Duodenal mucosa (tissue), 2 donors: ENCODE results near the gene ZSWIM8.
"Not testable (repeated sequence)": the region's sequence is repeated elsewhere in the genome, so short reads cannot be mapped to it uniquely, and the experiment has no call there.

Experiments used
- H3K27ac ChIP-seq: one replicate; pipeline ENCODE4 v1.7.0; 2013; ENCODE audit warnings: low read depth, low read length
- H3K27me3 ChIP-seq, 2 donors: one replicate each; pipeline ENCODE4 v1.7.0; 2013; ENCODE audit warnings: low read length in 2 of 2, control low read depth in 1 of 2; ENCODE audit not compliant: insufficient read depth in 2 of 2, control insufficient read depth in 1 of 2
- H3K36me3 ChIP-seq, 2 donors: one replicate each; pipeline ENCODE4 v1.7.0; 2013; ENCODE audit warnings: low read length in 2 of 2, control low read depth in 1 of 2; ENCODE audit not compliant: insufficient read depth in 2 of 2, control insufficient read depth in 1 of 2
- H3K4me1 ChIP-seq, 2 donors: one replicate each; pipeline ENCODE4 v1.7.0; 2013; ENCODE audit warnings: low read length in 2 of 2, control low read depth in 1 of 2; ENCODE audit not compliant: insufficient read depth in 2 of 2, control insufficient read depth in 1 of 2
- H3K4me3 ChIP-seq, 2 donors: one replicate each; pipeline ENCODE4 v1.7.0; 2013; ENCODE audit warnings: low read length in 2 of 2, low read depth in 1 of 2
- H3K9ac ChIP-seq, 2 donors: one replicate each; pipeline ENCODE4 v1.7.0; 2013; ENCODE audit warnings: low read length in 2 of 2, low read depth in 1 of 2
- H3K9me3 ChIP-seq, 2 donors: one replicate each; pipeline ENCODE4 v1.7.0; 2013; ENCODE audit warnings: low read length in 2 of 2, control low read depth in 1 of 2; ENCODE audit not compliant: control insufficient read depth in 1 of 2

ZSWIM8 gene

DNA sequence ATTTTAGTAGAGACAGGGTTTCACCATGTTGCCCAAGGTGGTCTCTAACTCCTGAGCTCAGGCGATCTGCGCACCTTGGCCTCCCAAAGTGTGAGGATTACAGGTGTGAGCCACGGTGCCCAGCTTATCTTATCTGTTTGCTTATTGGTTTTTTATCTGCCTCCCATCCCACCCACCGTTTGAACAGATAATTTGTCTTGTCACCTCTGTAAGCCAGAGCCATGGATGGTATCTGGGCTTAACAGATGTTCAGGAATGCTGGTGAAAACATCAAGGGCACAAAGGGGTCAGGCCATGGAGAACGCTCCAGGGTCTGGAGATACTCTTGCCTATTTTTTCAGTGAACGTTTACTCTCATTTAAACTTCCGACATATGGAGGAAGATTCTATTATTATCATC is 38.0 kb downstream of the ZSWIM8 start:
- H3K36me3 ChIP-seq, result peaks cover 42 to 76% of the 10 kb centered on the region in 2 donors
- H3K4me1 ChIP-seq, result peaks cover 13 to 15% of the 10 kb centered on the region in 2 donors
- no peaks in the 10 kb centered on the region for H3K9me3 ChIP-seq
- H3K27me3 ChIP-seq, result no peaks in the 10 kb centered on the region
- no peak overlapping the region for H3K9ac ChIP-seq
- H3K4me3 ChIP-seq, result no peak overlapping the region
- H3K27ac ChIP-seq, result no peak overlapping the region

DNA sequence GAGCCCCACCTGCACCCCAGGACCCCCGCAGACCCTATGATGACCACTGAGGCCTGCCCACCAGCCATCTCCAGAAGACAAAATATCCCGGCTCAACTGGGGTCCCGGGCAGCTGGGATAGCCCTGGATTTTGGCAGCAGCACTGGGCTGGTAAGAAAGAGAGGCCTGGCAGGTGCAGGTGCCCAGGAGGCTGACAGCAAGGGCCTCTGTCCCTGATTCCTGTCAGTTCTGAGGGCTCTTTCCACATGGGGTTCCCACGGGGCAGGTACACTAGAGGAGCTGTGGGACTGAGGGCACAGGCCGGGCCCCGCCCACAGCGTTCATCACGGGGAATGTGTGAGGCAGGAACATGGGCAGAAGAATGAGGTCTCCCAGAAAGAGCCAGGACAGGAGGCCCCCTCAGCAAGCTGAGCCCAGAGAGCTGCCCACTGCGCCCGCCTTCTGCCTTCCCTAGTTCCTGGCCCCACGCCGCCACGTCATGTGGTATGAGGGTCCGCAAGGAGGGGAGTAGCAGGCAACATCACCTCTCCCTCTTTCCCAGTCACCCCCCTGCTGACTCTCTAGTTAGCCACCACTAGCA is 38.8 kb downstream of the ZSWIM8 start:
- peaks cover 47 to 72% of the 10 kb centered on the region in 2 donors for H3K36me3 ChIP-seq
- no peaks in the 10 kb centered on the region for H3K27me3 ChIP-seq
- no peak overlapping the region for H3K4me3 ChIP-seq
- H3K9ac ChIP-seq, result no peak overlapping the region
- H3K9me3 ChIP-seq, result no peaks in the 10 kb centered on the region
- H3K27ac ChIP-seq, result no peak overlapping the region
- peaks cover 10% of the 10 kb centered on the region in 2 donors for H3K4me1 ChIP-seq

DNA sequence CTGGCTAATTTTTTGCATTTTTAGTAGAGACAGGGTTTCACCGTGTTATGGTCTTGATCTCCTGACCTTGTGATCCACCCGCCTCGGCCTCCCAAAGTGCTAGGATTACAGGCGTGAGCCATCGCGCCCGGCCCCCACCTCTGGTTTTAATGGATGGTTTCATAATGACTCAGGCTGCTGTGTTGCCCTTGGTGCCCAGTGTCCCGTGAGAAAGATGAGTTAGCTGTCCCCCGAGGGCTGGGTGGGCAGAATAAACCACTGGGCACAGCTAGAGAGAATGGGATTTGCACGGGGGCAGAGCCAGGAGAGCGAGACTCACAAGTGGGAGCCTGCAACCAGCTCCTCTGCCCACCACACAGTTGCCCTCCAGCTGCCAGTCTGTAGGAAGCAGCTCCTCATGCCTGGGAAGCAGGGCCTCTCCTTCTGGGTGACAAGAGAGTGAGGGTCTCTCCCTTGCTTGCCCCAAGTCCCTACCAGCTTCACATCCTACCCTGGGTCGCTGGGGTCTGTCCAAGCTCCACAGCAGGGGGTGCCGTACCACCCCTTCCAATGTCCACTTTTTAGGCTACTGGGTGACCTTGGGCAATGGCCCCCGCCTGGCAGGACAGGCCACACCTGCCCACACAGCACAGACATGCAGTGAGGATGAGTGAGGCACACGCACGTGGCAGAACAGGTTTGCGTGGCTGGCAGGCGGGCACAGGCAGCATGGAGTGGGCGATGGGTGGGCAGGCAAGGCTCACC is 42.1 kb downstream of the ZSWIM8 start:
- Histone ChIP-seq H3K27me3 (no peaks in the 10 kb centered on the region), H3K4me3 (no peak overlapping the region), H3K9me3 (no peaks in the 10 kb centered on the region), H3K9ac (no peak overlapping the region), H3K27ac (no peak overlapping the region), H3K36me3 (peaks cover 37 to 58% of the 10 kb centered on the region in 2 donors), H3K4me1 (no peaks in the 10 kb centered on the region)

DNA sequence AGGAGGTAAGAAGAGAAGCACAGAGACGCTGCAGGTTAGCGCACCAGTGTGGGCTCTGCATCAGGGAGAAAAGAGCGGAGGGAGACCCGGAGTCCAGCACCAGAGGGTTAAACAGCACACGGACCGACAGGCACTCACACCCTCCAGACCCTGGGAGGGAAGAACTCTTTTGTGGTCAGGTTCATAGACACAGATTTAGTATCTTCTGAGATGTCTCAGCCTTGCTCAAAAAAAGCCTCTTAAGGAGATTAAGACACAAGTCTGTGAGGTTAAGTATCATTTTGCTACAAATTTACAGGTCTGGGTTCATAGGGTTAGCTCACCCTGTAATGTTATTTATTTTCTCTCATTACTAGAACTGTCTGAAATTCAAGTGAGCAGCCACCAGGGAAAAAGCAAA is 42.8 kb downstream of the ZSWIM8 start:
- Histone ChIP-seq H3K27ac (no peak overlapping the region), H3K4me1 (no peaks in the 10 kb centered on the region), H3K27me3 (no peaks in the 10 kb centered on the region), H3K9ac (no peak overlapping the region), H3K4me3 (no peak overlapping the region), H3K9me3 (no peaks in the 10 kb centered on the region), H3K36me3 (peaks cover 37 to 56% of the 10 kb centered on the region in 2 donors)

DNA sequence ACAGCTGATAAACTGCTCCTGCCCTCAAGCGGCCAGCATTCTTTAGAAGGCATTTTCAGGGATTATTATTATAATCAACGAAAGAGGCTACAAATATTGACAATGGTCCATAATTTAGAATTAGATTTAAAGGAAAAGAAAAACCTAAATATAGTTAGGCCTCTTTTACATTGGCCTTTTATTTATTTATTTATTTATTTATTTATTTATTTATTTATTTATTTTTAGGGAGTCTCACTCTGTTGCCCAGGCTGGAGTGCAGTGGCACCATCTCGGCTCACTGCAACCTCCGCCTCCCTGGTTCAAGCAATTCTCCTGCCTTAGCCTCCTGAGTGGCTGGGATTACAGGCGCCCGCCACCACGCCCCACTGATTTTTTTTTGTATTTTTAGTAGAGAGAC is 43.7 kb downstream of the ZSWIM8 start:
- H3K27ac ChIP-seq, H3K4me1 ChIP-seq, H3K4me3 ChIP-seq, H3K9me3 ChIP-seq, H3K27me3 ChIP-seq, H3K9ac ChIP-seq: not testable (repeated sequence)
- peaks cover 29 to 48% of the 10 kb centered on the region in 2 donors for H3K36me3 ChIP-seq

DNA sequence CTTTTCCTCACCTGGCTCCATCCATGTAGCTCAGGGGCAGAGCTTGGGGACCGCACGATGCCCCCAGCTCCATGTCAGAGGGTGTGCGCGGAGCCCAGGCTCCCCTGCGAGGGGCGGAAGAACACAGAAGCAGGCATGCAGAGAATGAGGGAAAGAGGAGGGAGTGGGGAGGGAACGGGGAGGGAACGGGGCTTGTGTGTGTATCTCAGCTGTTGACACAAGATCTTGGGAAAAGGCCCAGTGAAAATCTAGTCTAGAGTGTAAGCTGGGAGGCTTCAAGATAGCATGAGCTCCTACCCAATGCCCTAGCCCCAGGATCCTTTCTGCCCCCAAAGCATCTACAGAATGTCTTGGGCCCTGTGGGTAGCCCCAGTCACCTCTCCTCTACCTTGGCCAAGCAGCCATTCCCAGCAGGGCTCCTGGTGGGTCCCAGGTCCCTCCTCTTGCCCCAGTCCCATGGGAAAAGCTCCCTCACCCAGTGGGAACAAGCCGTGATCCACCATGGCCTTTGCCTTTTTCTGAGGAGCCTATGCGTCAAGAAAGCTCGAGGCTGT is 51.1 kb downstream of the ZSWIM8 start:
- Histone ChIP-seq H3K4me1 (no peaks in the 10 kb centered on the region), H3K9me3 (no peaks in the 10 kb centered on the region), H3K27me3 (no peaks in the 10 kb centered on the region), H3K36me3 (peaks cover 43 to 65% of the 10 kb centered on the region in 2 donors), H3K9ac (no peak overlapping the region), H3K27ac (no peak overlapping the region), H3K4me3 (no peak overlapping the region)

DNA sequence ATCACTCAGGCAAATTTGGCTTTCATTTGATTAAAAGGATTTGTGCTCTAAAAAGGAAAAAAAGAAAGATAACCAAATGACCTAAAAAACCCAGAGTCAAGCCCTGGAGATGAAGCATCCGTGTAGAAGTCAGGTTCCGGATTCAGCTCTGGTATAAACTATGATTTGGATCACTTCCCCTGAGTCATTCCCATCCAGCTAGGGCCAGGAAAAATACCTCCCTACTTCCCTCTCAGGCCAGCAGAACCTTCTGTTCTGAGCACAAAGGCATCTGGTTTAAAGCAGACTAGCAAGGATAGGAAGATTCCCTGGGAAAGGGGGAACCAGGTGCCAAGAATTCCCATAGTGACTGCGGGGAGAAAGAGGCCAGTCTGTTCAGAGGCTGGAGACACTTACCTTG is 51.7 kb downstream of the ZSWIM8 start:
- Histone ChIP-seq H3K27ac (no peak overlapping the region), H3K27me3 (no peaks in the 10 kb centered on the region), H3K9ac (no peak overlapping the region), H3K4me3 (no peak overlapping the region), H3K4me1 (no peaks in the 10 kb centered on the region), H3K9me3 (no peaks in the 10 kb centered on the region), H3K36me3 (peaks cover 48 to 70% of the 10 kb centered on the region in 2 donors)

DNA sequence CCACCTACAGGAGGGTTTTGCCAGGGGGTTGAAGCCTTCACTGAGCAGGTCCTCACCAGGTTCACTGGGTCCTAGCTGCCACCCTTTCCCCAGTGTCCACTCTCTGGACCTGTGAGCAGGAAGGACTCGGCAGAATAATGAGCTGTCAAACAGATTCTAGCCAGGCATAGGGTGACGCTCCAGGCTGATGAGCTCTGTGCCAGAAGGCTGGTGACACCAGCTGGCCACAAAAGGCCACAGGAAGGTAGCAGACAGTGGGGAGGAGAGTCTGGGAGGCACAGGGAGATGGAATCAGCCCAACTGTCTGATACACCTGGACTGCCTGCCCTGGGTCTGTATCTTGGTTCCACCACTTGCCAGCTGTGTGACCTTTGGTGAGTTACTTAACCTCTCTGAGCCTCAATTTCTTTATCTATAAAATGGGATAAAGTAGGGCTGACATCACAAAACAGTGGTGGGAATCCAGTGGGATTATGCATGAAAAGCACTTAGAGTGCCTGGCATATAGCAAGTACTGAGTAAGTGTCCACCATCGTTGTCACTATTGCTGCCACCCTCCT is 52.7 kb downstream of the ZSWIM8 start:
- Histone ChIP-seq H3K27ac (no peak overlapping the region), H3K4me1 (no peaks in the 10 kb centered on the region), H3K27me3 (no peaks in the 10 kb centered on the region), H3K9ac (no peak overlapping the region), H3K4me3 (no peak overlapping the region), H3K9me3 (no peaks in the 10 kb centered on the region), H3K36me3 (peaks cover 58 to 81% of the 10 kb centered on the region in 2 donors)

DNA sequence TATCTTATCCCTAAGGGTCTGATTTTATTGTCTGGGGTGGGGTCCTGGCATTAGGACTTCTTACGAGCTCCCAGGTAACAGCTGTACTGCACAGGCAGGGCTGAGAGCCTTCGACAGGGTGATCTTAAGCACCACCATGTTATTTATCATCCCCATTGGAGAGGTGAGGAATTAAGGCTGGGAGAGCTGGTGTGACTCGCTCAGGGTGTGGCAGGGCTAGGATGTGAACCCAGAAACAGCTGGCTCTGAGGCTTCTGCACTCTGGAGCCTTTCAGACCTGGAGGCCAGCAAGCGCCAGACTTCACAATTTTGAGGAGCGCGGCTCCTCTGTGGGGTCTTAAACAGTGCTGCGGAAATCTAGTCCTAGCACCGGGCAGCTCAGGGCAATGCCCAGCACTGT is 53.4 kb downstream of the ZSWIM8 start:
- Histone ChIP-seq H3K9ac (no peak overlapping the region), H3K9me3 (no peaks in the 10 kb centered on the region), H3K4me3 (no peak overlapping the region), H3K27ac (no peak overlapping the region), H3K36me3 (peaks cover 61 to 88% of the 10 kb centered on the region in 2 donors), H3K27me3 (no peaks in the 10 kb centered on the region), H3K4me1 (no peaks in the 10 kb centered on the region)

DNA sequence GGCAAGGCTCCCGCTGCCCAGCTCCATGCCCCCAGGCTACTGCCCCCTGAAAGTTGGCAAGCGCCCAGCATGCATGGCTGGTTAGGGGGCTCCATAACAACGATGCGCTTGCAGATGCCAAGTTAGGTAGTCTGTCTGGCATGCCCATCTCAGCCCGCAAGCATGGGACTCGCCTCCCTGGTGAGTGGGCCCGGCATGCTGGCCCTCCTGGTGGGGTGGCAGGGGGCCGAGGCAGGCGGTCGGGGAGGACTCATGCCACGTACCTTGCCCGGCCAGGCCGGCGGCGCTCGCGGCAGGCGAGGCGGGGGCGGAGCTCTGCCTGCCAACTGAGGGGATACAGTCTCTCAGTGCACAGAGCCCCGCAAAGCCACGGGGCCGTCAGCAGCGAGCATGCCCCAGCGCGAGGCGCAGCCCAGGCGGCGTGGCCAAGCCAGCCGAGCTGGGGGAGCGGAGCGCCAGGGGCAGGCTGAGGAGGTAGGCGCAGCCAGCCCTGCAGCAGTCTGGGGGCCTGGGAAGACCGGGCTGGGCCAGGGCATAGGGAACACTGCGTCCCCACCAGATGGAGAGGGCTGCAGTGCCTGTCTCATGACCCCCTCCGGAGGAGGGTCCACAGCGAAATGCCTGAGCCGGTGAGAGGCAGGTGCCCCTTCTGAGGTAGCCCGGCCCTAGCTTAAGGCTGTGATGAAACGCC is 54.0 kb downstream of the ZSWIM8 start:
- Histone ChIP-seq H3K36me3 (peaks cover 61 to 87% of the 10 kb centered on the region in 2 donors), H3K9me3 (no peaks in the 10 kb centered on the region), H3K27me3 (no peaks in the 10 kb centered on the region), H3K4me3 (no peak overlapping the region), H3K27ac (no peak overlapping the region), H3K4me1 (no peaks in the 10 kb centered on the region), H3K9ac (no peak overlapping the region)
